Right ventricle myocardium superior (tissue), 1 donor: ENCODE measurements around the gene FUT9. TPM values are rescaled to one million over a fixed set of nuclear protein-coding genes. Genes with fewer than 3 reads are reported as not detected.

Experiments
- ATAC-seq: fragments of 200-7000 bp; cut with Tn5 transposase; one replicate; pipeline ENCODE4 v1.9.1; 2020; ENCODE audit warnings: mild to moderate bottlenecking; ENCODE audit not compliant: poor library complexity
- DNase-seq: peaks from one replicate; pipeline ENCODE4 v3.0.0-alpha.2; 2020
- intact Hi-C: fragments of 100-400 bp; cut with DNase I; formaldehyde crosslinking; loops from one replicate; pipeline ENCODE4 v1.11.2; 2022
- total RNA-seq: library from RNA; stranded (reverse); fragmentation: NEBNext Ultra II Directional; extraction: Animal tissue kit (Norgen Biotek cat#: 25700); gene quantifications from one replicate; pipeline ENCODE4 v1.2.1, GENCODE V29; 2021
- donor health status: DM: no; HTN: yes; CAD: no; lungs with severe emphysema.

Gene FUT9
- total RNA-seq, 1 donor from 2014 or later, result not detected

GRCh38 chr6:96156425-96156824 lies 140.7 kb downstream of the FUT9 start:
- intact Hi-C loops, result no loop called here
- no peak for ATAC-seq
- no peak for DNase-seq

GRCh38 chr6:96157018-96157565 lies 141.3 kb downstream of the FUT9 start:
- no peak for ATAC-seq
- intact Hi-C loops, result no loop called here
- no peak for DNase-seq

- intact Hi-C loops, result no loop called here
- DNase-seq, result no peak
- no peak for ATAC-seq
These were observed 146.9 kb downstream of the FUT9 start for GRCh38 chr6:96162711-96163120.

GRCh38 chr6:96164802-96165201 lies 149.0 kb downstream of the FUT9 start:
- DNase-seq (no peak), ATAC-seq (no peak)
- intact Hi-C loops, result no loop called here

DNA sequence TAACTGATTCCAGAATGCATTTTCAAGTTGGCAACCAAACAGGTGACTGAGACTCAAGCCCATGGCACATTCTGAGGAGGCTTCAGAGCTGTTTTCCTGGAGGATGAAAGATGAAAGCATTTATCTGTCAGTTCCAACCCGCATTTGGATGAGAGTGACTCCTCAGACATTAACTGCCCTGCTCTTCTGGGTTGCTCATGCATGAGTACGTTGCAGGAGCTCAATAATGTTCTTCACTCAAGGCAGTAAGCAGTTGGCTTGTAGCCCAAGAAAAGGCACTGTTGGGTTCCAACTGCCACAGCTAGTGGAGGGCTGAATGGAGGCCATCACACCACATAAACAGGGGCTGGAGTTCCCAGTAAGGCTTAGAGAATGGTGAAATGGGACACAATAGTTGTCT lies 155.3 kb downstream of the FUT9 start:
- intact Hi-C loops, result no loop called here
- DNase-seq, result no peak
- ATAC-seq, result no peak

GRCh38 chr6:96184798-96185197 lies 169.0 kb downstream of the FUT9 start:
- intact Hi-C loops, result no loop called here
- no peak for DNase-seq
- ATAC-seq, result no peak

GRCh38 chr6:96186094-96186493 lies 170.3 kb downstream of the FUT9 start:
- intact Hi-C loops, result no loop called here
- ATAC-seq, result no peak
- no peak for DNase-seq

- no peak for DNase-seq
- no peak for ATAC-seq
- intact Hi-C loops, result no loop called here
These were observed 170.9 kb downstream of the FUT9 start for GRCh38 chr6:96186516-96187195.

DNA sequence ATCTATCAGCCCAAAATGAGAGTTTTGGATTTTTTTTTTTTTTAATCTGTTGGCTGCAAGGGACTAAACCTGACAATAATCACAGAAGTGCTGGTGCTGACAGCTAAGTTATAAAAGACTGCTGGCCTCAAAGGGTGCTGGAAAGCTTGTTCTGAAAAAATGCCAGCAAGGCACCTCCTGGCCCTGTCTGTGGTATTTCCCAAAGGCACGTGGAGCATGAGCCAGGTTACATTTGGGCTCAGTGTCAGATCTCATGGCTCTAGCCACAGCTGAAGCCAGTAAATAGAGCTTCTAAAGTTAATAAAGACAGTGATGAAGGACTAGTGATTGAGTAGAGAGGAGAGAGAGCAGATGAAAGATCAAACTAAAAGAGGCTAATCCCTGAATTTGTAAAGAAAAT lies 178.9 kb downstream of the FUT9 start:
- ATAC-seq, result no peak
- intact Hi-C loops, result no loop called here
- no peak for DNase-seq

GRCh38 chr6:96195272-96195671 lies 179.5 kb downstream of the FUT9 start:
- intact Hi-C loops, result no loop called here
- DNase-seq, result no peak
- no peak for ATAC-seq

DNA sequence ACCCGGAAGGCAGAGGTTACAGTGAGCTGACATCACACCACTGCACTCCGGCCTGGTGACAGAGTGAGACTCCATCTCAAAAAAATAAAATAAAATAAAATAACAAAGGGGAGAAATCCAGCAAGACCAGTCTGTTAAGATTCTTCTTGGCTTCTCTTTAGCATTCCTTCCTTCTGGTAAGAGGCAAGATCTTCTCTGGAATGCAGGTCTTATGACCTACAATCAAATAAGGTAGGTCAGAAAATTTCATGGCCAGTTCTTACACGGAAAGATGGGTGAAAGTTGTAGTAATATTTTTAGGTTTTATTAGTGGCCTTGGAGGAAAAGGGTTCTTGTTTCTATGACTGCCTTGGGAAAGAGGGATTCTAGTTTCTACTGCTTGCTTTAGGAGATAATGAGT lies 180.9 kb downstream of the FUT9 start:
- ATAC-seq (no peak), DNase-seq (no peak)
- intact Hi-C loops, result no loop called here

GRCh38 chr6:96197241-96197640 lies 181.5 kb downstream of the FUT9 start:
- no peak for ATAC-seq
- DNase-seq, result no peak
- intact Hi-C loops, result no loop called here

DNA sequence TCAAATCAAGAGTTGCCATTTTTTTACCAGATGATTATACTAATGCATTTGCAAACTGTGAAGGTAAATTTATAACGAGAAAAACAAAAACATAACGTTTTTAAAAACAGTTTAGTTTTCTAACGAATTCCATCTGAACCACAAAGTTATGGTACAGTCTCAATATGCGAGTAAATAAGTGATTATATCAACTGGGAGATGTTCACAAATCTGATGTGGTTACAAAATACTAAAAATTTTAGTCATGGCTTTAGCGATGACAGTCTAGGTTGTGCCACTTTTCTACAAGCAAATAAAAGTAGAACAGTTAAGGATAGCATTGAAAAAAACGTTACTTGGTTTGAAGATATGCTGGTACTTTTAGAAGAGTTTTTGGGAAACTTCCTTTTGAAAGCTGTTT lies 186.8 kb downstream of the FUT9 start:
- ATAC-seq, result no peak

GRCh38 chr6:96211341-96211740 lies 195.6 kb downstream of the FUT9 start:
- ATAC-seq (no peak), DNase-seq (no peak)
- intact Hi-C loops, result no loop called here

More for the DNA sequence above, 186.8 kb downstream of the FUT9 start:
- no peak for DNase-seq
- intact Hi-C loops, result no loop called here

GRCh38 chr6:96212066-96212465 lies 196.3 kb downstream of the FUT9 start:
- no peak for DNase-seq
- ATAC-seq, result no peak
- intact Hi-C loops, result no loop called here

DNA sequence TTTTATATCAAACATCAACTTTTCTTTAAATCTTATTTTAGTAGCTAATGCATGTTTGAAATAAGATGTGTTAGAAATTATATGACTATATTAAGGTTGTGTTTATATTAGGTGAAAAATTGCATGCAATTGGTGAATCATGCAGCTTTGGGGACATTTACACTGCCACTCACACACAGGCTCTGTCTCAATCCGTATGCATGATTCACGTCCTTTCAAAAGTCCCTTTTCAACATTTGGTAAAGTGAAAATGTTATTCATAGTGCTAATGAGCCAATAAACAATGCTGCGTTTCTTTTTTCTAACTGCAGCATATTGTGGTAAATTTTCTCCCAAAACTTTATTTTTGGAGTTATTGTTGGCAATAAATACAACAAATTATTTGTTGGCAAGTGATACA lies 198.0 kb downstream of the FUT9 start:
- ATAC-seq (no peak), DNase-seq (no peak)
- intact Hi-C loops, result no loop called here

GRCh38 chr6:96223695-96224094 lies 207.9 kb downstream of the FUT9 start:
- intact Hi-C loops, result no loop called here
- ATAC-seq, result no peak

DNA sequence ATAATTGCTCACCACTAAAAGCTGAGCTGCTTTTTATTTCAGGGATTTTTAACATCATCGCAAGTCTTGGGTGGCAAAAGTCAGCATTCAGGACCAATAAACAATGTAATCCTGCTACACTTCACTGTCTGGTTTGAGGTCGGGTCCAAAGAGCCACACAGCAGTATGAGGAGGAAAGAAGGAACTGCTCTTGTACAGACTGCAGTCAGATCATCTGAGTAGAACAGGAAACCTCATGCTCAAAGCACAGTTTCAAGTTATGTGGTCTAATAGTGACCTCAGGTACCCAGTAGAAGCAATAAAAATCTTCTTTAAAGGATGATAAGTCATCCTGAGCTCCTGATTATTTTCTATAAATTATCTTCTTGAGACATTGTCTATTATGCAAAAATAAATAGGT lies 211.4 kb downstream of the FUT9 start:
- DNase-seq (no peak), ATAC-seq (no peak)
- intact Hi-C loops, result no loop called here

More at GRCh38 chr6:96223695-96224094, 207.9 kb downstream of the FUT9 start:
- DNase-seq, result no peak

GRCh38 chr6:96234444-96234843 lies 218.7 kb downstream of the FUT9 start:
- intact Hi-C loops, result no loop called here
- ATAC-seq (no peak), DNase-seq (no peak)

DNA sequence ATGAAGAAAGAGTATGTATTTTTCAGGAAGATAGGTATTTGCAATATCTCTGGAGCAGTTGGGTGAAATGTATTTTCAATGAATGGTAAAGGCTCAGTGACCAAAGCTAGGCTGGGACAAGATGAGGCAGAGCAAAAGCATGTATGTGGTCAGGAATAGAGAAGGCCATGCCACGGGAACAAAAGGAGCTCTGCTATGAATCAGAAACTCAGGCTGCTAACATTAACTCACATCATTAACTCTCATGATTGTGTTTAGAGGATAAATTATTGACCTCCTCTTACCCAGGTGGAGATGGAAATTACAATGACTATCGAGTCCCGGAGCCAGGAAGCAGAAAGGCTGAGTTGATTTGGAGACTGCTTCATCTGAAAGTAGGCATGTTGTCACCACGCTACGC lies 220.2 kb downstream of the FUT9 start:
- intact Hi-C loops, result no loop called here
- ATAC-seq (no peak), DNase-seq (no peak)

- intact Hi-C loops, result no loop called here
- DNase-seq (no peak), ATAC-seq (no peak)
These were observed 220.7 kb downstream of the FUT9 start for GRCh38 chr6:96236471-96236870.
